Hepatocyte (in vitro differentiated cells): ENCODE results near the gene SSTR3. TPM values are rescaled to one million over a fixed set of nuclear protein-coding genes. Genes with fewer than 3 reads are reported as not detected.

Source experiments
- DNase-seq: peaks from one replicate; pipeline ENCODE4 v3.0.0-alpha.2; 2016; ENCODE audit warnings: low spot score
- H2AFZ ChIP-seq: fragments of 200-600 bp; sonication (generic); 2 replicates; pipeline ENCODE4 v1.6.0; 2016; ENCODE audit warnings: antibody characterized with exemption, mild to moderate bottlenecking
- H3K27ac ChIP-seq: fragments of 200-600 bp; sonication (generic); 2 replicates; pipeline ENCODE4 v1.5.1; 2016; ENCODE audit warnings: mild to moderate bottlenecking
- H3K27me3 ChIP-seq: fragments of 200-600 bp; sonication (generic); 2 replicates; pipeline ENCODE4 v1.6.1; 2016
- H3K36me3 ChIP-seq: fragments of 200-600 bp; sonication (generic); replicated peaks from 2 replicates; pipeline ENCODE4 v1.5.1; 2016; ENCODE audit warnings: low read depth; ENCODE audit not compliant: insufficient read depth
- H3K4me1 ChIP-seq: fragments of 200-600 bp; sonication (generic); 2 replicates; pipeline ENCODE4 v1.5.1; 2016; ENCODE audit warnings: mild to moderate bottlenecking, moderate library complexity; ENCODE audit not compliant: insufficient read depth
- H3K4me2 ChIP-seq: fragments of 200-600 bp; sonication (generic); 2 replicates; pipeline ENCODE4 v1.6.0; 2016
- H3K4me3 ChIP-seq: fragments of 200-600 bp; sonication (generic); 2 replicates; pipeline ENCODE4 v1.5.1; 2016; ENCODE audit warnings: mild to moderate bottlenecking
- H3K79me2 ChIP-seq: fragments of 200-600 bp; sonication (generic); 2 replicates; pipeline ENCODE4 v1.6.0; 2017; ENCODE audit warnings: mild to moderate bottlenecking
- H3K9me2 ChIP-seq: fragments of 200-600 bp; sonication (generic); replicated peaks from 2 replicates; pipeline ENCODE4 v1.6.0; 2017; ENCODE audit warnings: mild to moderate bottlenecking; ENCODE audit not compliant: insufficient read depth
- H3K9me3 ChIP-seq: fragments of 200-600 bp; sonication (generic); 2 replicates; pipeline ENCODE4 v1.5.1; 2016; ENCODE audit warnings: low read depth, mild to moderate bottlenecking
- H4K20me1 ChIP-seq: fragments of 200-600 bp; sonication (generic); 2 replicates; pipeline ENCODE4 v1.6.0; 2016; ENCODE audit warnings: mild to moderate bottlenecking; ENCODE audit not compliant: insufficient read depth, poor library complexity, severe bottlenecking
- EZH2 ChIP-seq: fragments of 200-600 bp; sonication (generic); IDR thresholded peaks from 2 replicates; pipeline ENCODE4 v1.6.1; 2016; ENCODE audit warnings: antibody characterized with exemption, mild to moderate bottlenecking, borderline replicate concordance
- EZH2phosphoT487 ChIP-seq: fragments of 200-600 bp; sonication (generic); IDR thresholded peaks from one replicate; pipeline ENCODE4 v1.6.1; 2018; ENCODE audit warnings: antibody characterized with exemption, mild to moderate bottlenecking, low read depth, moderate library complexity; ENCODE audit not compliant: unreplicated experiment, severe bottlenecking
- WGBS: methylation state at CpG from one replicate; pipeline ENCODE4 v1.1.6; 2016; ENCODE audit warnings: low lambda C conversion rate; ENCODE audit errors: missing lambda C conversion rate; 5-methylcytosine and 5-hydroxymethylcytosine counted together
- polyA plus RNA-seq: library from polyadenylated mRNA; unstranded; fragments of >200 nt; fragmentation: Nextera tagmentation; extraction: Ambion mirVana; gene quantifications from 2 replicates; pipeline ENCODE4 v1.2.1, GENCODE V29; 2016
- small RNA-seq: library from RNA; depleted of rRNA; stranded (forward); fragments of <200 nt; gene quantifications from one replicate; pipeline ENCODE3, GENCODE V24; 2014
- total RNA-seq: library from RNA; depleted of rRNA; stranded (reverse); fragments of >200 nt; gene quantifications from 2 replicates; pipeline ENCODE4 v1.2.3, GENCODE V29; 2014
- TF ChIP-seq, protein P1 (sequence below): fragments of 200-600 bp; sonication (generic); IDR thresholded peaks from 2 replicates; pipeline ENCODE4 v1.5.1; 2016; ENCODE audit warnings: antibody characterized with exemption, mild to moderate bottlenecking; ENCODE audit not compliant: poor library complexity

The SSTR3 gene
- total and polyA plus RNA-seq, 2 experiments from 2014 or later = 0.47 to 2.8 TPM

DNA sequence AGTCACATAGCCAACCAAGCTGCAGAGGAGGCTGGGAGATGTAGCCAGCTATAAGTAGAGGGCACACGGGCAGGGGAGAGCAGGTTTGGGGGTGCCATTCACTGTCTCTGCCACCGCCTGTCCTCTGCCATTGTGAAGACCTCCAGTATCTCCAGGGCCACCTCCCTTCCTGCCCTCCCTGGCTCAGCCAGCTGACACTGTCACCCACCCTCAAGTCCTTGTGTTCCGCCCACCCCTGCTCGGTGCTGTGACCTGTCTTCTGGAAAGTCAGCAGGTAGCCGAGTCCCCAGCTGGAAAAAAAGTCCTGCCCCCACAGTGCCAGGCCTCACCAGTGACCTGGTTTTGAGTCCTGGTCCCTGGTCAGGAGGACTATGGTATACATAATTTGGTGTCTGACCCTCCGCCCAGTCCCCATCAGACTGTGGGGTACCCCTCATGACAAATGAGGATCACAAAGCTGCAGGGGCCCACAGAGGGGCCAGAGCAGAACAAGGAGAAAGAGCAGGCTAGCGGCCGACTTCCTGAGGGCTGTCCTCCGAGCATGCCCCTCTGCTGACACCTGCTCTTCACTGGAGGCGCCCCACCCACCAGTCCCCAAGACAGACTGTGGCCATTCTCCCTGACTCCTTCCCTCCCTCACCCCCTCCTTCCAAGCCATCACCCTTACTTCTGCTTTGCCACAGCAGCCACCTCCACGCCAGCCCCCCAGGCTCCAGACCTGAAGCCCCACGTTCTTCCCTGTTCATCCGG, 55.4 kb downstream of the SSTR3 start:
- H3K9me2 ChIP-seq = no peaks in the 10 kb centered on the region
- no peak overlapping the region for H3K4me3 ChIP-seq
- TF ChIP-seq, protein P1, sequence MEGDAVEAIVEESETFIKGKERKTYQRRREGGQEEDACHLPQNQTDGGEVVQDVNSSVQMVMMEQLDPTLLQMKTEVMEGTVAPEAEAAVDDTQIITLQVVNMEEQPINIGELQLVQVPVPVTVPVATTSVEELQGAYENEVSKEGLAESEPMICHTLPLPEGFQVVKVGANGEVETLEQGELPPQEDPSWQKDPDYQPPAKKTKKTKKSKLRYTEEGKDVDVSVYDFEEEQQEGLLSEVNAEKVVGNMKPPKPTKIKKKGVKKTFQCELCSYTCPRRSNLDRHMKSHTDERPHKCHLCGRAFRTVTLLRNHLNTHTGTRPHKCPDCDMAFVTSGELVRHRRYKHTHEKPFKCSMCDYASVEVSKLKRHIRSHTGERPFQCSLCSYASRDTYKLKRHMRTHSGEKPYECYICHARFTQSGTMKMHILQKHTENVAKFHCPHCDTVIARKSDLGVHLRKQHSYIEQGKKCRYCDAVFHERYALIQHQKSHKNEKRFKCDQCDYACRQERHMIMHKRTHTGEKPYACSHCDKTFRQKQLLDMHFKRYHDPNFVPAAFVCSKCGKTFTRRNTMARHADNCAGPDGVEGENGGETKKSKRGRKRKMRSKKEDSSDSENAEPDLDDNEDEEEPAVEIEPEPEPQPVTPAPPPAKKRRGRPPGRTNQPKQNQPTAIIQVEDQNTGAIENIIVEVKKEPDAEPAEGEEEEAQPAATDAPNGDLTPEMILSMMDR = no peak
- TF ChIP-seq EZH2 (no peak), EZH2phosphoT487 (no peak)
- no peaks in the 10 kb centered on the region for H3K79me2 ChIP-seq
- no peaks in the 10 kb centered on the region for H3K27me3 ChIP-seq
- no peak overlapping the region for H3K27ac ChIP-seq
- DNase-seq = no peak
- H3K4me2 ChIP-seq = no peak overlapping the region
- no peaks in the 10 kb centered on the region for H3K9me3 ChIP-seq
- H3K36me3 ChIP-seq = no peaks in the 10 kb centered on the region
- no peak overlapping the region for H2AFZ ChIP-seq
- 95% methylated on average over 13 of the region's 13 CpGs for WGBS
- H4K20me1 ChIP-seq = no peaks in the 10 kb centered on the region
- H3K4me1 ChIP-seq = no peaks in the 10 kb centered on the region

DNA sequence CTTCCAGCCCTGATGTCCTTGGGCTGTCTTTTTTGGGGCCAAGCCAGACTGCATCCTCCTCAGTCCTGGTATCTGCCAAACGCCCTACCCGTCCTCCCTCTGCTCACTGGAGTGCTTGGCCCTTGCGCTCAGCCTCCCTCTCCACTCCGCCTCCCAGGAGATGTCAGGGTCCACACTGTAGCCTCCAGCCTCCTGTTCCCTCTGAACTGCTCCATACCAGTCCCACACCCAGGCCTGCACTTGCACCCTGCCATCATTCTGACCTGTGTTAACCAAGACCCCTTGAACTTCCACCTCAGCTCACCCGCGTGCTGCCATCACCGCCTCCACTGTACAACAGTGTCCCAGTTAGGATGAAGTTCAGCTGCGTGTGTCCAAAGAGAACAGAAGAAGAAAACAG, 56.3 kb downstream of the SSTR3 start:
- Histone ChIP-seq H3K79me2 (no peaks in the 10 kb centered on the region), H3K36me3 (no peaks in the 10 kb centered on the region), H3K27ac (no peak overlapping the region), H3K27me3 (no peaks in the 10 kb centered on the region), H2AFZ (no peak overlapping the region), H3K9me2 (no peaks in the 10 kb centered on the region), H3K9me3 (no peaks in the 10 kb centered on the region), H3K4me1 (no peaks in the 10 kb centered on the region), H4K20me1 (no peaks in the 10 kb centered on the region), H3K4me3 (no peak overlapping the region), H3K4me2 (no peak overlapping the region)
- whole genome bisulfite sequencing = 95% methylated on average over 8 of the region's 8 CpGs
- TF ChIP-seq EZH2phosphoT487 = no peak
- TF ChIP-seq, protein P1 = no peak
- no peak for TF ChIP-seq EZH2
- no peak for DNase-seq

DNA sequence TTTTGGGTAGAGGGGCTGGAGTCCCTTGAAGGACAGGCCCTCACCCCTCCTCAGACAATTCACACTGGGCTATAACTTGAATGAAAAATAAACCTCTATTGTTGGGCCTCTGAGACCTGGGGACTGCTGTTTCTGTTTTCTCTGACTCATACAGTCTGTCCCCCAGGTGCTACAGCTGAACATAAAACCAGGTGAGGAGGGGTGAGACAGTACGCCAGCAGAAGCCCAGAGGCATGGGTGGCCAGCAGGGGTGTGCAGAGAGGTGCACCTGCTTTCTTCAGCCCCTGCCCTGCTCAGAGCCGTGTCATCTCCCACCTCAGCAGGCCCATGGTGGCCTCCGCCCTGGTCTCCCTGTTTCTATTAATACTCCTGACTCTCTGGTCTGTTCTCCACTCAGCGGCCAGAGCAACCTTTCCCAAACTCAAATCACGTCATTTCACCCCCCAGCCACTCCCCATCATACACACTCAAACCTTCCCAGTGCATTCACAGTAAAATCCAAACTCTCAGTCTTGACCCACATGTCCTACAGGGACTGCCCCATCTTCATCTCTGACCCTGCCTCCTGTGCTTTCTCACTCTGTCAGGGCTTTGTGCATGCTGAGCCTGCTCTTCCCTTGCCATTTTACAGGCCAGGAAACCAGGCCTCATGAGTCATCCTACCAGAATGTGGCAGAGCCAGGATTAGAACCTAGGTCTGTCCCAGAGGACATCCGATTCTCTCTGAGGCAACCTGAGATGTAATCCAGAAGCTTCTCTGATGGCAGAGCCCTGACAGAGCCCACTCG, 57.2 kb downstream of the SSTR3 start:
- 72% methylated on average over 7 of the region's 7 CpGs for WGBS
- H3K9me3 ChIP-seq = no peaks in the 10 kb centered on the region
- no peaks in the 10 kb centered on the region for H3K36me3 ChIP-seq

More for the DNA sequence above, 57.2 kb downstream of the SSTR3 start:
- Histone ChIP-seq H4K20me1 (no peaks in the 10 kb centered on the region), H2AFZ (no peak overlapping the region), H3K9me2 (no peaks in the 10 kb centered on the region), H3K4me1 (no peaks in the 10 kb centered on the region), H3K79me2 (no peaks in the 10 kb centered on the region), H3K4me2 (no peak overlapping the region), H3K27me3 (no peaks in the 10 kb centered on the region), H3K4me3 (no peak overlapping the region), H3K27ac (no peak overlapping the region)
- DNase-seq = no peak
- TF ChIP-seq EZH2phosphoT487 (no peak), EZH2 (no peak)
- TF ChIP-seq, protein P1 = no peak

Small RNA genes within 50 kb of the gene (small RNA-seq; reads per million reads assigned to genes)
- gene Z82188.1 = not detected

Other genes with a start within 250 kb of the SSTR3 start
- 111 and 114 TPM in 2 replicates for gene TST, start 193.0 kb downstream of the SSTR3 start, total RNA-seq
- 47.0 and 50.2 TPM in 2 replicates for gene TST, start 193.0 kb downstream of the SSTR3 start, polyA plus RNA-seq
- 136 and 156 TPM in 2 replicates for gene MPST, start 192.7 kb downstream of the SSTR3 start, total RNA-seq
- gene MPST, start 192.7 kb downstream of the SSTR3 start, polyA plus RNA-seq = 179 and 193 TPM in 2 replicates
- gene KCTD17, start 160.7 kb downstream of the SSTR3 start, total RNA-seq = 15.2 and 22.6 TPM in 2 replicates
- 25.4 and 33.4 TPM in 2 replicates for gene KCTD17, start 160.7 kb downstream of the SSTR3 start, polyA plus RNA-seq
- gene TMPRSS6, start 102.8 kb downstream of the SSTR3 start, total RNA-seq = 43.3 and 49.8 TPM in 2 replicates
- gene TMPRSS6, start 102.8 kb downstream of the SSTR3 start, polyA plus RNA-seq = 21.3 and 34.4 TPM in 2 replicates
- 0.57 and 1.1 TPM in 2 replicates for gene IL2RB, start 62.6 kb downstream of the SSTR3 start, total RNA-seq
- gene IL2RB, start 62.6 kb downstream of the SSTR3 start, polyA plus RNA-seq = 0.92 and 1.5 TPM in 2 replicates
- gene C1QTNF6, start 24.2 kb downstream of the SSTR3 start, total RNA-seq = 17.9 and 23.6 TPM in 2 replicates
- gene C1QTNF6, start 24.2 kb downstream of the SSTR3 start, polyA plus RNA-seq = 29.7 and 39.1 TPM in 2 replicates
- 4.7 and 10.5 TPM in 2 replicates for gene RAC2, start 31.8 kb upstream of the SSTR3 start, total RNA-seq
- gene RAC2, start 31.8 kb upstream of the SSTR3 start, polyA plus RNA-seq = 9.9 and 11.3 TPM in 2 replicates
- gene CYTH4, start 70.0 kb upstream of the SSTR3 start, total RNA-seq = 0.57 and 0.96 TPM in 2 replicates
- gene CYTH4, start 70.0 kb upstream of the SSTR3 start, polyA plus RNA-seq = 0.24 and 0.94 TPM in 2 replicates
- gene ELFN2, start 215.0 kb upstream of the SSTR3 start, total RNA-seq = 0.20 and 0.53 TPM in 2 replicates
- gene ELFN2, start 215.0 kb upstream of the SSTR3 start, polyA plus RNA-seq = 0.19 and 0.40 TPM in 2 replicates